ENCODE measurements around the gene AP5B1. TPM values are rescaled to one million over a fixed set of nuclear protein-coding genes. Genes with fewer than 3 reads are reported as not detected.

The AP5B1 gene, protein sequence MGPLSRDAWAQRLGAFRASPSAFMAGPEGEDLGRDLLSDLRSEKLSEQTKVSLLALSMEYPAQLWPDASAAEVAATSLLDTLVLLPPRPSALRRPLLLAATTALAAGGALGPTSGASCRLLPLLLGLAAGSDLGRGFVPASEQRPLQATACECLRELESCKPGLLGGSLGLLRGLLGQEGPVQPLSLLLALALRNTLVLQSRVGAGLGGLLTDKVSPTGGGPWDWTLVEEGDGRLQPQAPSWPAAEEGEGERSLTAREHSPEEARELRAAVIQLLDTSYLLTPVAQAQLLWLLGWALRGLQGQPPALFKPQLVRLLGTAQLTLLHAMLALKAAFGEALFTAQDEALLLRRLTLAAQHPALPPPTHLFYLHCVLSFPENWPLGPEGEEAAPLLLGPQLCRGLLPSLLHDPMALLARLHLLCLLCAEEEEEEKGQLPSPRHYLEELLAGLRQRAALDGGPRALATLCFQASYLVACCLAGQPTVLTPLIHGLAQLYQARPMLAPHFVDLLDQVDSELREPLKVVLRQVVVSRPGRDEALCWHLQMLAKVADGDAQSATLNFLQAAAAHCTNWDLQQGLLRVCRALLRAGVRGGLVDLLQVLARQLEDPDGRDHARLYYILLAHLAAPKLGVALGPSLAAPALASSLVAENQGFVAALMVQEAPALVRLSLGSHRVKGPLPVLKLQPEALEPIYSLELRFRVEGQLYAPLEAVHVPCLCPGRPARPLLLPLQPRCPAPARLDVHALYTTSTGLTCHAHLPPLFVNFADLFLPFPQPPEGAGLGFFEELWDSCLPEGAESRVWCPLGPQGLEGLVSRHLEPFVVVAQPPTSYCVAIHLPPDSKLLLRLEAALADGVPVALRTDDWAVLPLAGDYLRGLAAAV
- 51.8 TPM for total RNA-seq
- long read RNA-seq, full-length matches to known transcripts: 3 of 146 reads
- long read RNA-seq, partial matches to known transcripts: 0 of 146 reads
- long read RNA-seq, other reads (novel, unspliced or antisense): 143 of 146 reads

DNA sequence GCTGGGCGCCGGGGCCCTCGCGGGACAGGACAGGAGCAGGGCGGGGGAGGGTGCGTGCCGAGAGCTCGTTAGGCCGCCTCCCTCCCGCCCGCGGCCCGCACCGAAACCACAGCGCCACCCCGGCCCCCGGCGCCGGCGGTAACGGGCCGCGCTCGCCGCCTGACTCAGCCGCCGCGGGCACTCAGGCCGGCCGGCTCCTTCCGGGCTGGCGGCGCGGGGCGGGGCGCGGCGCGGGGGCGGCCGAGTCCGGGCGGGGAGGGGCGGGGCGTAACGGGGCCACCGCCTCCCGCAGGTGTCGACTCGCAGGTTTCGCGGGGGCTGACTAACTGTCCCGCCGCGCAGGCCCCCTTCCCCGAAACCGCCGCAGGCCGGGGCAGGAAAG is at the start of gene AP5B1:
AP5B1 (minus strand) TSS at position 207 of the 382 bp plus-strand sequence. CDS start 385 bp downstream, outside the sequence.
- peak; percentile 93 for DNase-seq (ENCODE audit: low spot score)

DNA sequence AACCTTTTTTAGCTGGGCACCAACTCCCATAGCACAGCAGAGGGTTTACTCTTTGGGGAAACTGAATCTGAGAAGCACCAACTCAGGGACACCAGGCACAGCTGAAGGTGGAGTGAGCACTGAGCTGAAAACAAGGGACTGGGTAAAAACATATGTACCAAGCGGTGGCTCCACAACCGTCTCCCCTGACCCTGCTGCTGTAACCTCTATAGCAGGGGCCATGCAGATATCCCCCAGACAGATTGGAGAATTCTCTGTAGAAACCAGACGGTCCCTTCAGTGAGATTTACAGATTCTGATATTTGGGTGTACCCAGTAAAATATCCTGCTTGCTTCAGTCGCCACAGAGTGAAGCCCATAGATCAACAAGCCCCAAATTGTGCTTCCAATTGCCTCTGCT is 48.7 kb upstream of the AP5B1 start:
- DNase-seq (ENCODE audit: low spot score): no peak

DNA sequence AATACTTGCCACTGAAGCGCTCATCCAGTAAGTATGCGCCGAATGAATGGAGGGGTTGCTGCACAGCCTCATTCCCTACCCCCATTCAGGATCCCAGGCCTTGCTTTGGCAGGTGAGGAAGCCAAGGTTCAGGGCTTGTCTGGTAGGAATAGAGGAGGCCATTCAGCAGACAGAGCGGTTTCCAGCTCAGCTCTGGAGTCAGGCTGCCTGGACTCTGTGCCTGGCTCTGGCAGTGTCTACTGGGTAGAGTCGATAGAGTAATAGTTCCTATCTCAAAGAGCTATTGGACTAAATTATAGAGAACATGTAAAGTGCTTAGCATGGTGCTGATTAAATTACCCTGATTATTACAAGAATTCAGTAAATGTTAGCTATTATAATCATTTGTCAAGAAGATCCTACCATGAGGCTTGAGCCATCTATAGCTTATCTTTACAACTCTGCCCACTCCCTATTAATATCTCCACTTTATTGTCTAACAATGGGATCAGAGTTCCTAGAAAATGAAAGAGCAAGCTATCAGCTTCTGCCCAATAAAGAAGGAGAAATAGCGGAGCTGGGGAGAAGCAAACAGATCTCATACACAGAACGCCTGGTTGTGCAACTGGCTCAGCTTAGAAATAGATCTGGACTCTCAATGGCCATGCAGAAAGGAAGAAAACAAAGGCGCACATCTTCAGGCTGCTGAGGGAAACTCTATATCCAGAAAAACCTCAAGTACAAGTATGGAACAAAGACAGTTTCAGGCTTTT is 46.4 kb upstream of the AP5B1 start:
- DNase-seq (ENCODE audit: low spot score): no peak

DNA sequence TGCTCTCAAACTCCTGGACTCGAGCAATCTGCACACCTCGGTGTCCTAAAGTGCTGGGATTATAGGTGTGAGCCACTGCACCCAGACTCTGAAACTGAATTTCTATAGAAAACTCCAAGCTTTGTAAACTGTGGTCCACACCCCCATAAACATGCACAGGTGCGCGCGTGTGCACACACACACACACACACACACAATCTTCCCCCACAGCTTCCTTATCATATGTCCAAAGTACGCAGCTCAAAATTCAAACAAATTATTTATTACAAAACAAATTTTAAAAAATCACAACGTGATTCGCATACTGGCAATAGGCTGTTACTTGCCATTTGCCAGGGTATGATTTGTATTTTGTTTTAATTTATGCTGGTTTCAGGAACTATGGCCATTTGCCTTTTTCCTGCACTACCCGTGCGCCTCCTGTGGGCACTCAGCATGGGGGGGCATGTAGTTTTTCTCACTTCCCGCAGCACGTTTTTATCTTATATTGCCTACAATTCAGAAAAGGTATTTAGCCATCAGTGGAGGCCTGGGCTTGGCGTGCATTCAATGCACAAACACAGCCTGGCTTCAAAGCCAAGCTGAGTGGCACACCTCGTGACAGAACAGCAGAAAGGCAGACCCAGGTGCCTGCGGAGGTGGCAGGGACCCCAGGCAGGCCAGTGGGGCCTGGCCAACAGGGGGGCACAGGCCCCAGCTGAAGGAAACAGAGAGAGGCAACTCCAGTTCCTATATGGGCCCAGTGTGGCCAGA is 42.2 kb upstream of the AP5B1 start:
- DNase-seq (ENCODE audit: low spot score): no peak

DNA sequence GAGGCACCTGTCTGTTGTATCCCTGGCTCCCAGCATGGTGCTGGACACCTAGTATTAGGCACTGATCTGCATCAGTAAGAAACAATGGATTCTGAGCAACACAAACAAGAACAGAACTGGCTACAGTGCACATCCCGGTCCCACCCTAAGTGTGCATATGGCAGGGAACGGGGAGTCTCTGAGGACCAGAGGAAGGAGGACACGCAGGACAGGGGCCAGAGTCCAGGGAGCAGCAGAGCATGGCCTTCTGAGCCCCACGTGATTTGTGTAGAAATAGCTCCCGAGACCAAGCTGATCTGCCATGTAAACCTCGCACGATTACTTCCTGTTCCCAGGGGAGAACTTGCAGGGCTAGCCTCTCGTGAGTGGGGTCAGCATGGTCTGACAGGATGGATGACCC is 40.3 kb upstream of the AP5B1 start:
- no peak for DNase-seq (ENCODE audit: low spot score)

DNA sequence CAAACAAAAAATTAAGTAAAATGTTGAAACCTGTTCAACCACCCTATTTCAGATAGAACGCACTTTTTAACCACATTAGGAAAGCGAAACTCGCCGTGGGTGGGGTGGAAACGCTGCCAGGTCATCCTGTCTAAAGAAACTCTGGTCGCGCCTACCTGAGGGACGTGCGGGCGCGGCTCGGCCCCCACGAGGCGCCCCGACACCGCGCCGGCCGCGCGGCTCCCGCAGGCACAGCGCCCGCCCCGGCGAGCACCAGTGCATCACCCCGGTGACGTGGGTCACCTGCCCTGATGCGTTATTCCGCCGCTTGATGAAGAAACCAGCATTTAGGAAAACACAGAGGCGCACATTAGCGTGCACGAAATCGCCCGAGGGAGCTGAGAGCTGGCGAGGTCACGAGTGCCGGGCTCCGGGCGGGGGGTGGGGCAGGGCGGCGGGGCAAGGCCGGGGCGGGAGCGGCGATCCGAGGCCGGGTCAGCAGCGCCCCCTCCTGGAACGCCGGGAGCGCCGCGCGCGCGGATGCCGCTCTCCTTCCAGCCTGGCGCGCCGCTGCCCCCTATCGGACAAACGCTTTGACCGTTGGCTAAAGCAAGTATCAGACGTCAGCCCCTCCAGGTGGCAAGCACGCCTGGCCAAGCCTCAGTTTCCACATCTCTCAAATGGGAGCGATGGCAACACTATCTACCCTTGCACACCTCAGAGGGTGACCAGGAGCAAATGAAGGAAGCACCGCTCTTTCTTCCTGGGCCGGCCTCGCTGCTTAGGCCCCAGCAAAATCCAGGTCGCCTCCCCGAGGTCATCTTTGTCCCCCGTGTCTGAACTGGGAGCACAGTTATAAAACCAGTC is 37.3 kb upstream of the AP5B1 start:
- peak; percentile 98 for DNase-seq (ENCODE audit: low spot score)

DNA sequence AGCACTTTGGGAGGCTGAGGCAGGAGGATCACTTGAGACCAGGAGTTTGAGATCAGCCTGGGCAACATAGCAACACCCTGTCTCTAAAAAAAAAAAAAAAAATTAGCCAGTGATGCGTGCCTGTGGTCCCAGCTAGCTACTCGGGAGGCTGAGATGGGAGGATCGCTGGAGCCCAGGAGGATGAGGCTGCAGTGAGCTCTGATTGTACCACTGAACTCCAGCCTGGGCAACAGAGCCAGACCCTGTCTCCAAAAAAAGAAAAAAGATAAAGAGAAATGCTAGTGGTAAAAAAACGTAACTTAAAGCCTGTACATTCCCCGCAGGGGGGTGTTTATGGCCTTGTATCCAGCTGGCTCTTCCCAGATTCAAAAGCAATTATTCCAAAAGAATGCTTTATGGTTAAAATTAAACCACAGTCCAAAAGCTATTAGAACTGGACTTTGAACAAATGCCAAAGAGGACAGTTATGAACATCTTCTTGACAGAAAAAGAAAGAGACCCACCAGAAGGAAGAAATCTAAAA is 36.6 kb upstream of the AP5B1 start:
- DNase-seq (ENCODE audit: low spot score): no peak

DNA sequence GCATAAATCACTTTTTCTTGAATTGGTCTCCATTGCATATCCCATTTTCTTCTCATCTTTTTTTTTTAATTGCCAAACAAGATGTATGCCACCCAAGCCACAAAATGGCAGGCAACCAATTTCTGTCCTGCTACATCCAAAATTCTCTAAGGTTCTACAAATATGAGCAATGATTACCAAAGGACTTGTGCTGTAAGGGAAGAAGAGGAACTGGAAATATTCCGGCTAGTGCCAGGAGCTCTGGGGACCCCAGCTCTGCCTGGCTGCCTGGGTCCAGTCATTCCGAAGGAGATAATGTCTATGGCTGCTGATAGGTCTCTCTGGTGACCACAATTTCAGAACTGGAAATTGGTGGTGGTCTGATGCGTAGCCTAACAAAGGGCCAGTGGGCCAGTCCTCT is 35.9 kb upstream of the AP5B1 start:
- DNase-seq (ENCODE audit: low spot score): no peak

DNA sequence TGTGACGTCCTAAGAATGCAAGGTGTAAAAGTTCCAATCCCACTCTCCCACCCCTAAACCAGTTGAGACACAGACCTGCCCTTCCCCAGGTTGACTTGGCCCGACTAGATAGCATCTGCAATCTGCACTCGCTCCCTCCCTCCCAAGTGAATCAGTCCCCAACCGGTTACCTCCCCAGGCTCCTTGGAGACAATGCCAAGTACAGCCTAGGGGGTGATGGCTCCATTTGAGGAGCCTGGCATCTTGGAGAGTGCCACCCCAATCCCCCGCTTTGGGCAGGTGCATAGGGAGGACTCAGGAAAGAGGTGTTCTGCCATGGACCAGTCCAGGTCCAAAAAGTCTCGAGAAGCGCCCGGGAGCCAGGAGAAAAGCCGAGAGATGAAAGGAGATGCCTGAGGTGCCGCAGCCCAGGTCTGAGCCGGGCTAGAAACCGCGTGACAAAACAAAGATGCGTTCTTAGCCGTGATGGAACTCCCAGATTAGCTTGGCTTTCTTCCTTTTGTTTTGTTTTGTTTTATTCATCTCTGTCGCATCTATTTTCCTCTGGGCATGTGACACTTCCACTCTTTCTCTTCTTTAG is 34.3 kb upstream of the AP5B1 start:
- no peak for DNase-seq (ENCODE audit: low spot score)

DNA sequence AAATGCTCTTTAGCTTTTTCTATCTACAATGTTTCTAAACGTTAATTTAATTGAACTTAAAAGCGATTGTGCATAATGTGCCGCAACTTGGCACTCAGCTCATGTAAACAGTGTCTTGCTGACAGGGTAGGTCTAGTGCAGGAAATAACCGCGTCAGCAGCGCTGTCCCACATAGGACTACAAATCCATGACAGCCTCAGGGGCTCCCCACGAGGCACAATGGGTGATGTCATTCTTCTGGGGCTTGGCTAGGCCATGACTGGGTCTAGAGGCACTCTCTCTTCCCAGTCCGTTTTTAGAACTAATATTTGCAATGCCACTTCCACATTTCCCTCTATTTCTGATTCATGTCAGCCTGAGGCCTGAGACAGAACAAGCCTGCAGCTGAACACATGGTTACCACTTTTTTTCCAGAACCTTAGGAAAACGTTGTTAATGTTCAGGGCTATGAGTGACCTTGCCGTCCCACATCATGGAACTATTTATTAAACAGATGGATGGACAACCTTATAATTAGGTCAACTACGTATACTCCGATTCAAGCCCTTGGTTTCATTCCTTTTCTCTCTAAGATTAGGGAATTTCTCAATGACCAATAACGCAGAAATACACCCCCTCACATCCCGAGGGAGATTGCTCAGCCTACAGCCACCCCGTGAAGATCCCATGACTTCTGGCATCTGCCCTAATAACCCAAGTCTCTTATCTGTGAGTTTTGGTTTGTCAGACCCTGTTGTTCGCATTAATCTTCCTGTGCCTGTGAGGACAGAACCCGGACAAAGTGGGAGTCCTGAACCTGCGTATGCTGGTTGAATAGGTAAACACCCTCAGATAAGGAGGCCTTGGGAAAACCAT is 33.6 kb upstream of the AP5B1 start:
- no peak for DNase-seq (ENCODE audit: low spot score)

DNA sequence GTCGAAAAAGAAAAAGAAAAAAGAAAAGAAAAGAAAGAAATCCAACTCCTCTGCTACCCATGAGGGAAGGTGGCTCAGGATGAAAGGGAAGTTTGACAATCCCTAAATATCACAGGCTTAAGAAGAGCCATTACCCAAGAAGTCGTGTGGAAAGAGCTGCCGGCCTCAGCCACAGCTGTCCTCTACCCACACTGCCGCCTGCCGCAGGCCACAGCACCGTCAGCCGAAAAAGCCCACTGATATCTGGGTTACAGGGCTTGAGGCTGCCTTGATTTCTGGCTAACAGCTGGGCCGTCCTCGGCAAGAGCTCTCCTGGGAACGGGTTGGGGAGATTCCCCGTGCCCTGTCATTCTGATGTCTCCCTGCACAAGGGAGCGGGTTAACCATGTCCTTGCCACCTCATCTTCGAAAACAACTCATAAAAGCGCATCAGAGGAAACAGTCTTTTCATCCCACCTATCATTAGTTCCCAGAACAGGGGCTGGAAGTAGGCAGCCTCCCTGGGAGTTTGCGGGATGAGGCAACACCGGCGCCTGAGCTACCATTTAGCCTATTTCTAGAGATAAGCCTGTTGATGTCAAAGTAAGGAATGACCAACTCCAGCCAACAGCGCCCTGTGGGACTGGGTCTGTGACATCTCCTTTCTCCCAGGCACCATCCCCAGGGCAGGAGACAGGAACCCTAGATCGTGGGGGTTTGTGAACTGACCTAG is 31.1 kb upstream of the AP5B1 start:
- no peak for DNase-seq (ENCODE audit: low spot score)

DNA sequence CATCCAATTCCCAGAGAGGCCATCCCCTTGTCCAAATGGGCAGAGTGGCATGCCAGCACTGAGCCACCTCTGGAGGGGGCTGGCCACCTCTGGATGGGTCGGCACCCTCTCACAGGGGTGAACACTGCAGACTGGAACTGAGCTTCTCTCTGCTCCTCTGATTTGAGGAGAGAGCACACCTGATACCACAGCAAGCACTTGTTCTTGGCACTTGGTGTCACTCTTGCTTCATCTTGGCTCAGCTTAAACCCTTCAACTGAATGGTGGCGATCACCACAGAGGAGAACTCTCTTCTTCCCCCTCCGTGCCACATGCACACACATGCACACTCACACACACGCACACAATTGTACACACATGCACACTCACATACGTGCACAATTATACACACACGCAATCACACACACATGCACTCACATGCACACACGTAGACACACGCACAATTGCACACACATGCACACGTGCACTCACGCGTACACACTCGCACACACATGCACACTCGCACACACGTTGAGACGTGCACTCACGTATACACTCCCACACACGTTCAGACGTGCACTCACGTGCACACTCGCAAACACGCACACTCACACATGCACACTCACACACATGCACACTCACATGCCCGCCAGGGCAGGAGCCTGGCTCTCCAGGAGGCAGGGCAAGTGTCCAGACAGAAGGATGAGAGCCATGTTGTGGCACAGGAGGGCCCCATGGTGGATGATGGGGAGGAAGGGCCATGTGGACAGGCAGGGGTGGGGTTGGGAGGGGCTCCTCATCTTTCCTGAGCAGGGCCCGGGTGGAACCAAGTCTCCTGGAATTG is 29.5 kb upstream of the AP5B1 start:
- DNase-seq (ENCODE audit: low spot score): no peak

DNA sequence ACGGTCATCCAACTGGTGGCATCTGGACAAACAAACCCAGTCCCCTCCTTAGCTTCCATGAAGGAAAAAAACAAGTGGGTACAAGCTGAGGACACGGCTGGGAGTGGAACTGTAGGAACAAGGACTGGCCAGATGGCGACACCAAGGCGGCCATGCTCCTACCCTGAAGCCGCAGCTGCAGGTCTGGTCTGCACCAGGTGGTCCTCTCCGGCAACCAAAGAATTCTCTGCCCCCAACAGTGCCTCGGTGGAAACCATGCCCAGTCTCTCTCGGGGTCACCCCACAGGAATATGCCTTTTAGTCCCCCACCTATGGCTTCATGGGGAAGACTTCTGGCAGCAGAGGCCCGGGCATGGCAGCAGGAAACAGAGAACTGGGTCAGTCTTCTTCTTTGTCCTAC is 28.7 kb upstream of the AP5B1 start:
- DNase-seq (ENCODE audit: low spot score): no peak

DNA sequence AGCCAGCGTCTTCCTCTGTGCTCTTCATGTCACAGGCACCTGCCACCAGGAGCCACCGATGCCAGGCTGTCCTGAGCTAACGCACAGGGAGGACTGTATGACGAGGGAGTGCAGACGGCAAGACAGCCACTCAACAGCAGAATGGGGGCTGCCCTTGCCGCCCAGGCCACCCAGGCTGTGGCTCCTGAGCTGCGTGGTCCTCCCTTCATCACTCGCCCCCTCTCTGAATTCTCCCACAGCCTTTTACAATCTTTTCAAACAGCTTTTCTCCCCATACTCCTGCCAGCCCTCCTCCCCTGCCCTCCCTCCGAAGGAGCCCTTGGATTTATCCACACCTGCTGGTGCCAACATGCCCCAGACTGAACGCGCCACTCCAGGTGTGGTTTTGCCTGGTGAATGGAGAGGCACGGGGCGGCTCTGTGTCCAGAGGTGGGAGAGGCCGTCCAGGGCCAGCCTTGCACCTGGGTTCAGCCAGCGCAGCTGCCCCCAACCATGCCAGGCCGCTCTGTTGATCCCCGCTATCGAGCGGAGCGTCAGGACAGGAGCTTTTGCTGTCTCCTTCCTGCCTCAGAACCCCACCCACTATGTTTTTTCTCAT is 28.1 kb upstream of the AP5B1 start:
- DNase-seq (ENCODE audit: low spot score): no peak

DNA sequence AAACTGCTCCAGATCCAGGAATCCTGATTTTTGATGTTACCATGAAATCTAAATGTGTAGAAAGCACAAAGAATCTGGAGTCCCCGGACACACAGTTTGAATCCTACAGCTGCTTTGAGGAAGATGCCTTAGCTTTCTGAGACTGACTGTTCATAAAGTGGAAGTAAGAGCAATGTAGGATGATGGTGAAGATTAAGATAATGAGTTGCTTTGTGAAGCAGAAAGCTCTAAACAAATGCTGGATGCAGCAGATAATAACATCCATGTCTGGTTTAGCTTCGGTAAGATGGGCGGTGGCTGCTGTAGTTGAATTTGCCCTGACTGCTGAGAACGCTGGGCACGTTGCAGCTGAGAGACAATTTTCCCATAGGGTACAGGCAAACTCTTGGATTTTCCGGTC is 26.2 kb upstream of the AP5B1 start:
- DNase-seq (ENCODE audit: low spot score): no peak

DNA sequence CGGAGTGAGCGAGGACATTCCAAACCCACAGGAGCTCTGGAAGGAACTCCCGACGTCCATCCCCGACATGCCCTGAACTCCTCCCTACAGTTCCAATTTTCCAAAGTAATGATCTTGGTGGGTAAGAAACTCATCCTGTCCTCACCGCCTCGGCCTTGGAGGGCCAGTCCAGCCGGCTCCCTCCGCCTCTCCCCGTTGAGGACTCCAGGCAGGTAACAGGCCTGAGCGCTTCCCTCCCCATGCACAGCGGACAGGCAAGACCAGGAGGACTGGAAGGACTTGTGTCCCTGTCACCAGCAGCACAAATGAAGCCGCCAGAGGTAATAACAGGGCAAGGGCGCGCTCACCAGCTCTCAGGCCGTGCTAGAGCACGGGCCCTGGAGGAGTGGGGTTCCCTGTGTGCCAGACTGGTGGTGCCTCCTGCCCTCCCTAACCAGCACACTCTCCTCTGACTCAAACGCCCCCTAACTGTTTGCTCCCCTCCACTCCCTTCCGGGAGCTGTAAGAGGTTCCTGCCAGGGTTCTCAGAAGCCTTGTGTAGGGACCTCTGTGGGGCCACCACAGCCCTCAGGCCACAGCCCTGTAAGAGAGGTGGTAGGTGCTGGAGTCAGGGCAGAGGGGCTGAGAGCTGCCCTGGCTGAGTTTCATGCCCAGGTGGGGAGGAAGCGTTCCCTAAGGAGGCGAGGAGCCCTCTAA is 23.2 kb upstream of the AP5B1 start:
- DNase-seq (ENCODE audit: low spot score): no peak
